22Rv1 (cell line): ENCODE results near the gene SGPL1.

Experiments
- H3K27ac ChIP-seq: fragments of 450-650 bp; 2 replicates; pipeline ENCODE4 v1.5.1; 2017
- ZFX ChIP-seq: fragments of 450-650 bp; IDR thresholded peaks from 2 replicates; pipeline ENCODE4 v1.6.1; 2017; ENCODE audit warnings: antibody characterized with exemption, borderline replicate concordance
- TF ChIP-seq, protein P1 (sequence below): fragments of 450-650 bp; IDR thresholded peaks from 2 replicates; pipeline ENCODE4 v1.5.1; 2017; ENCODE audit warnings: mild to moderate bottlenecking

The SGPL1 gene

DNA sequence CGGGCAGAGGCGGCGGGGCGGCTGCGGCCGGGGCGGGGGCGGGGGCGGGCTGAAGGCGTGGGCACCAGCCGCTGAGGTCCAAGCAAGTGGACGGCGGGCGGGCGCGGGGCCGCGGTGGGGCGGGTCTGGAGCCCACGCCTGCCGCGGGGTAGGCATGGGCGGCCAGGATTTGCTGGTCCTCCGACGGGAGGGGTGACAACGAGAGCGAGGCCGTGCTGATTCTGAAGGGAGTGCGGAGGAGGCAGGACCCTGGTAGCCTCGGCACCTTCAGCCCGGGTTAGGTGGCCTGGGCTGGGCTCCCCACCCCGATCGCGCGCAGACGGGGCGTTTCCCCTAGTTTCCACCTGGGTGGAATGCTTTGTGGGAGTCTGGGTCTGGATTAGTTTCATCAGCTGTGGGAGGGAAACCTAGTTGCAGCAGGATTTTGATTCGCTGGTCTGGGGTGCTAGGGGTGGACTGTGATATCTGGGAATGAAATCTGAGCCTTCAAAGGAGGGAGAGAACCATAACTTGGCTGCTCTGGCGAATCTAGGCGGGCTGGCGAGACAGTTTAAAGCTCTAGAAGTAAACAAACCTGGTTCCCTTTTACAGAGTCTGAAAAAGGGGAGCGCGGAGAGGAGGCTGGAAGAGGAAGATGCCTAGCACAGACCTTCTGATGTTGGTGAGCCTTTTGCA, 609 bp downstream of the SGPL1 start:
- no peak for TF ChIP-seq ZFX
- TF ChIP-seq, protein P1, sequence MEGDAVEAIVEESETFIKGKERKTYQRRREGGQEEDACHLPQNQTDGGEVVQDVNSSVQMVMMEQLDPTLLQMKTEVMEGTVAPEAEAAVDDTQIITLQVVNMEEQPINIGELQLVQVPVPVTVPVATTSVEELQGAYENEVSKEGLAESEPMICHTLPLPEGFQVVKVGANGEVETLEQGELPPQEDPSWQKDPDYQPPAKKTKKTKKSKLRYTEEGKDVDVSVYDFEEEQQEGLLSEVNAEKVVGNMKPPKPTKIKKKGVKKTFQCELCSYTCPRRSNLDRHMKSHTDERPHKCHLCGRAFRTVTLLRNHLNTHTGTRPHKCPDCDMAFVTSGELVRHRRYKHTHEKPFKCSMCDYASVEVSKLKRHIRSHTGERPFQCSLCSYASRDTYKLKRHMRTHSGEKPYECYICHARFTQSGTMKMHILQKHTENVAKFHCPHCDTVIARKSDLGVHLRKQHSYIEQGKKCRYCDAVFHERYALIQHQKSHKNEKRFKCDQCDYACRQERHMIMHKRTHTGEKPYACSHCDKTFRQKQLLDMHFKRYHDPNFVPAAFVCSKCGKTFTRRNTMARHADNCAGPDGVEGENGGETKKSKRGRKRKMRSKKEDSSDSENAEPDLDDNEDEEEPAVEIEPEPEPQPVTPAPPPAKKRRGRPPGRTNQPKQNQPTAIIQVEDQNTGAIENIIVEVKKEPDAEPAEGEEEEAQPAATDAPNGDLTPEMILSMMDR, result no peak
- peak overlapping the region; percentile 92 for H3K27ac ChIP-seq

DNA sequence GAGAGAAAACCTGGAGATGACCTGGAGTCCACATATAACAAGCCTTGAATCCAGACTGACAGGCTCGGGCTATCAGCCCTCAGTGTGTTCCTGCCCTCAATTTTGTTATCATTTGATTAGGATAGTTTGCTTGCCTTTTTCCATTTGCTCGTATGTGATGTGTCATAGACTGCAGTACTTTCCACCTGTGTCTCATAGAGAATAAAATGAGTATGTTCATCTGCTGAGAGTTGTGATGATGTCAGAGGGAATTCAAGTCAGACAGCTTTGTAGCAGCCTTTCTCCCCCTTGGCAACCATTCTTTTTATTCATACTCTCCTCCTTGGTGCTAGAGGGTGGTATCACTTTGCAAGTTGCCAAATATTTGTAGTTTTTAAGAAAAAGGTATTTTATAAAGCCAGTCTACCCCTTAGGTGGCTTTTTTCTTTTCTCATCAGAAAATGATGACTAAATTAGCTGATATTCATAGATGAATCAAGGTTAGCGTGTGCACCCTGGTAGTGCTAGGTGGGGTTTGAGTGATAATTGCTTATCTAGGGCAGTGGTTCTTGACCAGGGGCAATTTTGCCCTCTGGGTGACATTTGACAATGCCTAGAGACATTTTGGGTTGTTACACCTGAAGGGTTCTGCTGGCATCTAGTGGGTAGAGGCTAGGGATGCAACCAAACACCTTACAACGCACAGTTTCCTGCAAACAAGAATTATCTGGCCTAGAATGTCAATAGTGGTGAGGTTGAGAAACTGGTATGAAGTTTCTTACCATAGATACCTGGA, 5.4 kb downstream of the SGPL1 start:
- TF ChIP-seq ZFX, result no peak
- TF ChIP-seq, protein P1, result no peak
- H3K27ac ChIP-seq, result no peak overlapping the region

DNA sequence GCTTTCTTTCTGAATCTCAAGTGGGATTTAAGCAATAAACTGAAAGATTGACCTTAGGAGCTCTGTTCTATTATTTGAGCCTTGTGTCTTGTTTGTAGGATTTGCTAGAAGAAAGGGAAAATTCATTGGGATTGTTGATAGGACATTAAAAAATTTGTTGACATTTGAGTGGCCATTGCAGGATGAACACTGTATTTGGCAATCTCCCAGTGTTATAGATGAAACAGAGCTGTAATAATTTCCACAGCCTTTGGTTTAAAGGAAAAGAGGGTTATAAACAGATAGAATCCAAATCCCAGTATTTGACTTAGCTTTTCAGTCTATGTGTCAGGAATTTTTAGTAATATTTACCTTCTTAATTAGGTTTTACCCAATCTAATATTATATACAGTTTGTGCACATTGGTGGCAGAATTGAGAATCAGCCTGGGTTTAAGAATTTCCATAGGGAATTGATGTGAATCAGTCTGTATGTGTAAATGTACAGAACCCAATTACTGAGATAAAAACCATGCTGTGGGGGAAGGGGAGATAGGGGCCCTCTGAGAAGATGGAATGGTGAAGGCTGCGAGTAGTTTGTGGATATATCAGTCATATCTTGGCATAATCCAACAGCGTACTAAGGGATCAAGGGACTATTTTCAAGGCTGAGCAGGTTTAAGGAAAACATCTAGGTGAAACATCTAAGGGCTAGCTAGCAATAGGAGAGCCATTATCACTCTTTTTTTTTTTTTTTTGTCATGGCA, 6.5 kb downstream of the SGPL1 start:
- H3K27ac ChIP-seq, result no peak overlapping the region
- no peak for TF ChIP-seq ZFX
- TF ChIP-seq, protein P1, result no peak

DNA sequence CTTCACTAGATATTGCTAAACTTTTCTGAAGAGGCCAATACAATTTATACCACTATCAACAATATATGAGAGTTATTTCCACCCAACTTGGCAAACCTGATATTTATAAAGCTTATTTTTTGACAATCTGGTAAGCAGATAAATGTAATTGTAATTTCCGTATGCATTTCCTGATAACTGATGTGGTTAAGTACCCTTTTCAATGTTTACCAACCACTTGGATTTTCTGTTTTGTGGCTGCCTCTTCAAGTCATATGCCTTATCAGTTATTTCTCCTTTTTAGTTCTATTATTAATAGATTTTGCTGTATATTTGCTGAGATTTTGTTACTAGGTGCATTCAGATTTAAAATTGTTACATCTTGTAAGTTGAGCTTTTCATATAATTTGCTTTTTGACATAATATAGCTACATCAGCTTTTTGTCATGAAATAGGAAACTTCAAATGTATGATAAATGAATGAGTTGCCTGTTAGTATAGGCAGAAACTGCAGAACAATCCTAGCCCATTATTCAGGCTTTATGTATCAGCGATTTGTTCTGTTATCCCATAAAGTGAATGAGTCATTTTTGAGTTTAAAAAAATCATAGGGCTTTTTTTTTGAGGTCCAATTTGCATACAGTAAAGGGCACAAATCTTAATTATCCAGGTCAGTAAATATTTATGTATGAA, 11.5 kb downstream of the SGPL1 start:
- no peak overlapping the region for H3K27ac ChIP-seq
- TF ChIP-seq, protein P1, result no peak
- TF ChIP-seq ZFX, result no peak

DNA sequence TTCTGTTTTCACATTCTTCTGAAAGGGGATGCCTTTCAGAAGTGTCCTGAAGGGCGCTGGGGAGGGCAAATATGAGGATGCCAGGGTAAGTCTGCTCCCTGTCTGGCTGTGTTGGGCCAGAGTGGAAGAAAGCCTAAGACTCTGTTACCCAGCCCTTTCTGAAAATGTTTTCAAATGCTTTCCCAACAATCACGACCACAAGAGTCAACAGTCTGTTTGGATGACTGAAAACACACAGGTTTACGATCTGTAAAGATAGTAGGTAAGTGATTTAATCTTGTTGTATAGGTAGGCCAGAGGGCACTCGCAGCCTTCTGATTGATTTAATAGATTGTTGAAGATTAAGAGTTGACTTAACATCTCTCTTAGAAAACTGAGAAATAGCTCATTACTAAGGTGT, 13.2 kb downstream of the SGPL1 start:
- TF ChIP-seq ZFX, result no peak
- TF ChIP-seq, protein P1, result no peak

DNA sequence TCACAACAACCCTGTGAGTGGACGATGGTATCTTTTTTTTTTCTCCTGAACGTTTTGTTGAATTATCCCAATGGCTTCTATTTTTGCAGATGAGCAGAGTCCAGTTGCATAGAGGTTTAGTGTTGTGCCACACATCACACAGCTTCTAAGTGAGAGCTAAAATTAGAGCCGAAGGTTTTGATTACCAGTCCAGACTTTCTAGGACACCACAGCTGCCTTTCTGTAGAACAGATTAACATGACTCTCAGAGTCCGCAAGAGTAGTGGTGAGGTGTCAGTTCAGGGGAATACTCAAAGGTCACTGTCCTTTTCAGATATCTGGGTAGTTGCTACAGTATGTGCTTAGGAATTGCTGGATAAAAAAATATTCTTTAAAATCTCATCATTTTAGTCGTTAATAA, 13.8 kb downstream of the SGPL1 start:
- TF ChIP-seq, protein P1, result no peak
- no peak overlapping the region for H3K27ac ChIP-seq

More for the DNA sequence above, 13.2 kb downstream of the SGPL1 start:
- H3K27ac ChIP-seq, result no peak overlapping the region
